Endothelial cell of umbilical vein (primary cell): Measurements from ENCODE around the gene TPO. TPM values are rescaled to one million over a fixed set of nuclear protein-coding genes. Genes with fewer than 3 reads are reported as not detected.

ENCODE experiments used
- BruUV-seq: library from RNA; stranded (reverse); fragments of 400-500 nt; replicated peaks from 2 replicates; lab custom pipeline; 2021; lab: Mats Ljungman, UMichigan
- CTCF ChIA-PET: fragments of 300-600, 350-600 bp; sonication (Branson Sonifier 250); formaldehyde crosslinking; loops from one replicate; lab custom pipeline; 2021; ENCODE audit warnings: antibody characterized with exemption, inconsistent platforms; lab: Charles Lee
- POLR2A ChIA-PET: fragments of 300-600, 350-600 bp; sonication (Branson Sonifier 250); formaldehyde crosslinking; loops from one replicate; lab custom pipeline; 2021; ENCODE audit warnings: antibody characterized with exemption, inconsistent platforms; lab: Charles Lee
- DNase-seq: peaks from one replicate; pipeline ENCODE4 v3.0.0-alpha.2; 2011; ENCODE audit warnings: low read depth, low spot score
- FAIRE-seq: peaks from 2 replicates; lab custom pipeline; 2011; peaks lifted over from hg19 to GRCh38; lab: Jason Lieb, UNC
- H2AFZ ChIP-seq: 2 replicates; pipeline ENCODE4 v1.6.0; 2012; ENCODE audit warnings: low read depth, low read length, control low read depth, inconsistent platforms
- H3K27ac ChIP-seq: 2 replicates; pipeline ENCODE4 v1.5.1; 2011; ENCODE audit warnings: low read depth, mild to moderate bottlenecking, control low read depth, low read length, moderate library complexity; ENCODE audit not compliant: insufficient read depth
- H3K27me3 ChIP-seq, 2 experiments: 2 replicates each; pipeline versions ENCODE4 v1.6.0 to v1.6.1; 2011; ENCODE audit warnings: low read length in 2 of 2, mixed read lengths in 1 of 2; ENCODE audit not compliant: control insufficient read depth in 2 of 2, insufficient read depth in 2 of 2
- H3K36me3 ChIP-seq, 2 experiments: 2 replicates in 1 of 2; 3 replicates in 1 of 2; pipeline ENCODE4 v1.5.1; 2011; ENCODE audit warnings: low read length in 2 of 2, mild to moderate bottlenecking in 1 of 2, moderate library complexity in 1 of 2; ENCODE audit not compliant: control insufficient read depth in 2 of 2, insufficient read depth in 2 of 2; ENCODE audit errors: extremely low read depth in 1 of 2
- H3K4me1 ChIP-seq: 3 replicates; pipeline ENCODE4 v1.5.1; 2011; ENCODE audit warnings: mild to moderate bottlenecking, low read length; ENCODE audit not compliant: control insufficient read depth, insufficient read depth; ENCODE audit errors: extremely low read depth
- H3K4me2 ChIP-seq: 2 replicates; pipeline ENCODE4 v1.6.1; 2011; ENCODE audit warnings: low read length, control low read depth, mixed read lengths; ENCODE audit not compliant: insufficient read depth
- H3K4me3 ChIP-seq, 3 experiments: fragments of 200-600 bp in 1 of 3; sonication (generic), shearing (Covaris generic) in 1 of 3; replicated peaks in 1 of 3; 2 replicates each; pipeline ENCODE4 v1.5.1; 2011 to 2016; ENCODE audit warnings: control low read depth in 3 of 3, low read length in 3 of 3, mild to moderate bottlenecking in 2 of 3, inconsistent platforms in 1 of 3, low read depth in 1 of 3, moderate library complexity in 1 of 3; ENCODE audit not compliant: insufficient read depth in 1 of 3
- H3K79me2 ChIP-seq: 2 replicates; pipeline ENCODE4 v1.6.0; 2012; ENCODE audit warnings: low read length, inconsistent platforms; ENCODE audit not compliant: control insufficient read depth, insufficient read depth
- H3K9ac ChIP-seq: replicated peaks from 2 replicates; pipeline ENCODE3; 2011; ENCODE audit warnings: low read length, control low read depth; ENCODE audit not compliant: insufficient read depth; ENCODE audit errors: extremely low read depth
- H3K9me1 ChIP-seq: replicated peaks from 3 replicates; pipeline ENCODE4 v1.6.0; 2011; ENCODE audit warnings: mild to moderate bottlenecking, low read length; ENCODE audit not compliant: control insufficient read depth, insufficient read depth; ENCODE audit errors: extremely low read depth
- H3K9me3 ChIP-seq: replicated peaks from 2 replicates; pipeline ENCODE4 v1.5.1; 2012; ENCODE audit warnings: low read length, inconsistent platforms; ENCODE audit not compliant: control insufficient read depth, insufficient read depth
- H4K20me1 ChIP-seq: replicated peaks from 2 replicates; pipeline ENCODE3; 2011; ENCODE audit warnings: mild to moderate bottlenecking, low read length; ENCODE audit not compliant: control insufficient read depth, insufficient read depth; ENCODE audit errors: extremely low read depth
- EZH2 ChIP-seq: IDR thresholded peaks from 2 replicates; pipeline ENCODE4 v1.6.1; 2012; ENCODE audit warnings: borderline replicate concordance, low read depth, mild to moderate bottlenecking, moderate library complexity, low read length, inconsistent platforms; ENCODE audit not compliant: severe bottlenecking
- FOS ChIP-seq: IDR thresholded peaks from 2 replicates; pipeline ENCODE4 v1.6.1; 2011; ENCODE audit warnings: mild to moderate bottlenecking, low read length, moderate library complexity, borderline replicate concordance; ENCODE audit not compliant: insufficient read depth
- GATA2 ChIP-seq: IDR thresholded peaks from 2 replicates; pipeline ENCODE4 v1.7.0; 2011; ENCODE audit warnings: low read depth, mild to moderate bottlenecking, moderate library complexity, mixed read lengths, low read length; ENCODE audit not compliant: insufficient read length, insufficient read depth
- JUN ChIP-seq: IDR thresholded peaks from 2 replicates; pipeline ENCODE4 v1.6.1; 2011; ENCODE audit warnings: borderline replicate concordance, low read depth; ENCODE audit not compliant: insufficient read length, insufficient read depth
- MYC ChIP-seq: IDR thresholded peaks from one replicate; pipeline ENCODE4 v1.6.1; 2011; ENCODE audit warnings: mild to moderate bottlenecking, low read depth, low read length
- POLR2A ChIP-seq: IDR thresholded peaks from 2 replicates; pipeline ENCODE4 v1.6.1; 2012; ENCODE audit warnings: low read depth, mild to moderate bottlenecking, control low read depth, low read length
- POLR2AphosphoS5 ChIP-seq: IDR thresholded peaks from 2 replicates; pipeline ENCODE4 v1.6.1; 2012; ENCODE audit warnings: low read depth, mild to moderate bottlenecking, control low read depth, low read length, moderate library complexity; ENCODE audit not compliant: insufficient read depth
- dilution Hi-C: fragments of 300-500 bp; cut with MboI; formaldehyde crosslinking; loops from one replicate; pipeline ENCODE4 v1.15.0; 2019; ENCODE audit warnings: low sequenced_read_pairs; ENCODE audit not compliant: extremely low pct_ligation_motif_present
- intact Hi-C: fragments of 100-400 bp; cut with micrococcal nuclease; formaldehyde crosslinking; loops from one replicate; pipeline ENCODE4 v1.10.0; 2022
- polyA plus RNA-seq, 4 experiments: library from polyadenylated mRNA; depleted of rRNA in 3 of 4; stranded (reverse) in 3 of 4; unstranded in 1 of 4; fragments of >200 nt; gene quantifications; 2 replicates each; pipeline versions ENCODE4 v1.2.1 to v1.2.3, GENCODE V29; 2011 to 2012; ENCODE audit warnings: missing spikeins in 1 of 4
- total RNA-seq: library from RNA; stranded (reverse); gene quantifications from 2 replicates; pipeline ENCODE4 v1.2.3, GENCODE V29; 2021
- TF ChIP-seq, protein P1 (sequence below): IDR thresholded peaks from 2 replicates; pipeline ENCODE4 v1.6.1; 2011; ENCODE audit not compliant: insufficient read depth, insufficient read length
- TF ChIP-seq, protein P2 (sequence below), 2 donors: IDR thresholded peaks; 1 replicate in 1 of 2; 2 replicates in 1 of 2; pipeline ENCODE4 v1.5.1; 2011; ENCODE audit warnings: low read length in 2 of 2, mild to moderate bottlenecking in 2 of 2, moderate library complexity in 2 of 2, control low read depth in 1 of 2, inconsistent platforms in 1 of 2, low read depth in 1 of 2; ENCODE audit not compliant: insufficient read depth in 1 of 2; ENCODE audit errors: extremely low read depth in 1 of 2

The TPO gene
- total and polyA plus RNA-seq, 2 donors (not counting 3 experiments of a cell fraction or from before 2014, with no cell fraction given): not detected

DNA sequence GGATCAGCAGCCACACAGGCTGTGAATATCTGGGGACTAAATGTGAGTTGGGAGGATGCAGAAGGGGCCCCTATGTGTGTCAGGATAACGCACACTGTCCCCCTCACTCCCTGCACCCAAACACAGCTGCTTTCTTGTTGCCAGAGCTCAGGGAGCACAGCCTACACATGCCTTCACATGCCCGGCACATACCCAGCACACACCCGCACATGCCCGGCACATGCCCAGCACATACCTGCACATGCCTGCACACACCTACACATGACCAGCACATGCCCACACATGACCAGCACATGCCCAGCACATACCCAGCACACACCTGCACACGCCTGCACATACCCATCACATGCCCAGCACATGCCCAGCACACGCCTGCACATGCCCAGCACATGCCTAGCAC, 75.6 kb downstream of the TPO start:
- dilution Hi-C loops (no loop called here), intact Hi-C loops (no loop called here)
- TF ChIP-seq POLR2AphosphoS5: no peak
- no peak for TF ChIP-seq GATA2
- no peak for TF ChIP-seq POLR2A
- no peak for TF ChIP-seq JUN
- TF ChIP-seq MYC: no peak
- TF ChIP-seq, protein P1, sequence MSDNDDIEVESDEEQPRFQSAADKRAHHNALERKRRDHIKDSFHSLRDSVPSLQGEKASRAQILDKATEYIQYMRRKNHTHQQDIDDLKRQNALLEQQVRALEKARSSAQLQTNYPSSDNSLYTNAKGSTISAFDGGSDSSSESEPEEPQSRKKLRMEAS: peak; percentile 12
- no peak for TF ChIP-seq FOS
- BruUV-seq: no TSS peak
- Histone ChIP-seq H3K9me1 (no peaks in the 10 kb centered on the region), H3K9me3 (no peaks in the 10 kb centered on the region), H3K36me3 (no peaks in the 10 kb centered on the region), H3K27me3 (no peaks in the 10 kb centered on the region), H3K9ac (no peak overlapping the region), H3K4me1 (no peaks in the 10 kb centered on the region), H3K4me3 (no peak overlapping the region), H2AFZ (no peak overlapping the region), H3K79me2 (no peaks in the 10 kb centered on the region), H3K4me2 (no peak overlapping the region), H4K20me1 (no peaks in the 10 kb centered on the region), H3K27ac (no peak overlapping the region)
- POLR2A ChIA-PET: no interaction called here
- DNase-seq (no peak), FAIRE-seq (no peak)
- CTCF ChIA-PET: no interaction called here

DNA sequence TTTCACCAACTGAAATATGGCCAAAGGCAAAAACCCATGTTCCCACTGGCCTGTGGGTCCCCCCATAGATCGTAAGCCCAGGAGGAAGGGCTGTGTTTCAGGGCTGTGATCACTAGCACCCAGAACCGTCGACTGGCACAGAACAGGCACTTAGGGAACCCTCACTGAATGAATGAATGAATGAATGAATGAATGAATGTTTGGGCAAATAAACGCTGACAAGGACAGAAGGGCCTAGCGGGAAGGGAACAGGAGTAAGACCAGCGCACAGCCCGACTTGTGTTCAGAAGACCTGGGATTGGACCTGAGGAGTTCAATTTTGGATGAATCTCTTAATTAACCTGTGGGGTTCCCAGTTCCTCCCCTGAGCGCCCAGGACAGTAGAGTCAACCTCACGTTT, 76.2 kb downstream of the TPO start:
- Histone ChIP-seq H3K27me3 (no peaks in the 10 kb centered on the region), H3K4me1 (no peaks in the 10 kb centered on the region), H3K79me2 (no peaks in the 10 kb centered on the region), H2AFZ (no peak overlapping the region), H3K4me2 (no peak overlapping the region), H3K4me3 (no peak overlapping the region), H4K20me1 (no peaks in the 10 kb centered on the region), H3K36me3 (no peaks in the 10 kb centered on the region), H3K27ac (no peak overlapping the region), H3K9me3 (no peaks in the 10 kb centered on the region), H3K9me1 (no peaks in the 10 kb centered on the region), H3K9ac (no peak overlapping the region)
- no TSS peak for BruUV-seq
- no peak for DNase-seq
- intact Hi-C loops (no loop called here), dilution Hi-C loops (no loop called here)
- FAIRE-seq: no peak
- ChIA-PET POLR2A (no interaction called here), CTCF (no interaction called here)
- TF ChIP-seq MYC: no peak
- no peak for TF ChIP-seq POLR2A
- no peak for TF ChIP-seq POLR2AphosphoS5
- no peak for TF ChIP-seq GATA2
- TF ChIP-seq EZH2: no peak
- TF ChIP-seq, protein P1: no peak
- no peak for TF ChIP-seq FOS
- TF ChIP-seq JUN: no peak
- TF ChIP-seq, protein P2, sequence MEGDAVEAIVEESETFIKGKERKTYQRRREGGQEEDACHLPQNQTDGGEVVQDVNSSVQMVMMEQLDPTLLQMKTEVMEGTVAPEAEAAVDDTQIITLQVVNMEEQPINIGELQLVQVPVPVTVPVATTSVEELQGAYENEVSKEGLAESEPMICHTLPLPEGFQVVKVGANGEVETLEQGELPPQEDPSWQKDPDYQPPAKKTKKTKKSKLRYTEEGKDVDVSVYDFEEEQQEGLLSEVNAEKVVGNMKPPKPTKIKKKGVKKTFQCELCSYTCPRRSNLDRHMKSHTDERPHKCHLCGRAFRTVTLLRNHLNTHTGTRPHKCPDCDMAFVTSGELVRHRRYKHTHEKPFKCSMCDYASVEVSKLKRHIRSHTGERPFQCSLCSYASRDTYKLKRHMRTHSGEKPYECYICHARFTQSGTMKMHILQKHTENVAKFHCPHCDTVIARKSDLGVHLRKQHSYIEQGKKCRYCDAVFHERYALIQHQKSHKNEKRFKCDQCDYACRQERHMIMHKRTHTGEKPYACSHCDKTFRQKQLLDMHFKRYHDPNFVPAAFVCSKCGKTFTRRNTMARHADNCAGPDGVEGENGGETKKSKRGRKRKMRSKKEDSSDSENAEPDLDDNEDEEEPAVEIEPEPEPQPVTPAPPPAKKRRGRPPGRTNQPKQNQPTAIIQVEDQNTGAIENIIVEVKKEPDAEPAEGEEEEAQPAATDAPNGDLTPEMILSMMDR (IDR thresholded peaks at IDR 0.05; ENCODE audit: extremely low read depth in 1 of 2, insufficient read depth in 1 of 2, low read depth in 1 of 2, low read length in 2 of 2): no peak
